Adipocyte (in vitro differentiated cells): Measurements from ENCODE around the gene HECW1.
"Not testable (repeated sequence)": the region's sequence is repeated elsewhere in the genome, so short reads cannot be mapped to it uniquely, and the experiment has no call there.

Experiments
- DNase-seq: peaks from one replicate; pipeline ENCODE4 v3.0.0-alpha.2; 2015; ENCODE audit warnings: low read depth
- H3K27me3 ChIP-seq: replicated peaks from 2 replicates; pipeline ENCODE4 v1.7.0; 2013; ENCODE audit warnings: mild to moderate bottlenecking, low read length, moderate library complexity; ENCODE audit not compliant: control insufficient read depth, insufficient read depth
- H3K36me3 ChIP-seq: 2 replicates; pipeline ENCODE4 v1.7.0; 2013; ENCODE audit warnings: low read length, mild to moderate bottlenecking, moderate library complexity; ENCODE audit not compliant: control insufficient read depth, insufficient read depth, severe bottlenecking
- H3K4me1 ChIP-seq: 2 replicates; pipeline ENCODE4 v1.7.0; 2013; ENCODE audit warnings: mild to moderate bottlenecking, low read length, moderate library complexity; ENCODE audit not compliant: control insufficient read depth, insufficient read depth
- H3K4me3 ChIP-seq: 2 replicates; pipeline ENCODE4 v1.7.0; 2013; ENCODE audit warnings: mild to moderate bottlenecking, low read length, moderate library complexity
- H3K9ac ChIP-seq: 2 replicates; pipeline ENCODE4 v1.7.0; 2013; ENCODE audit warnings: mild to moderate bottlenecking, low read length, moderate library complexity
- H3K9me3 ChIP-seq: 2 replicates; pipeline ENCODE4 v1.7.0; 2013; ENCODE audit warnings: mild to moderate bottlenecking, low read length, moderate library complexity; ENCODE audit not compliant: control insufficient read depth

Gene HECW1

GRCh38 chr7:43588477-43589132 lies 476.2 kb downstream of the HECW1 start:
- Histone ChIP-seq H3K36me3 (no peaks in the 10 kb centered on the region), H3K4me3 (no peak overlapping the region), H3K4me1 (peaks cover 44% of the 10 kb centered on the region), H3K9ac (no peak overlapping the region), H3K27me3 (no peaks in the 10 kb centered on the region), H3K9me3 (no peaks in the 10 kb centered on the region)
- DNase-seq, result no peak

GRCh38 chr7:43589133-43589478 lies 476.7 kb downstream of the HECW1 start:
- H3K36me3 ChIP-seq, result no peaks in the 10 kb centered on the region
- no peak overlapping the region for H3K9ac ChIP-seq
- H3K4me3 ChIP-seq, result no peak overlapping the region
- H3K9me3 ChIP-seq, result no peaks in the 10 kb centered on the region
- no peak for DNase-seq
- H3K27me3 ChIP-seq, result no peaks in the 10 kb centered on the region
- peaks cover 44% of the 10 kb centered on the region for H3K4me1 ChIP-seq

GRCh38 chr7:43589728-43590127 lies 477.3 kb downstream of the HECW1 start:
- no peaks in the 10 kb centered on the region for H3K27me3 ChIP-seq
- no peaks in the 10 kb centered on the region for H3K36me3 ChIP-seq
- no peak overlapping the region for H3K9ac ChIP-seq
- H3K4me3 ChIP-seq, result no peak overlapping the region
- DNase-seq, result no peak
- peaks cover 41% of the 10 kb centered on the region for H3K4me1 ChIP-seq
- H3K9me3 ChIP-seq, result no peaks in the 10 kb centered on the region

GRCh38 chr7:43590862-43591557 lies 478.6 kb downstream of the HECW1 start:
- Histone ChIP-seq H3K9me3 (no peaks in the 10 kb centered on the region), H3K4me3 (no peak overlapping the region)
- DNase-seq, result no peak

GRCh38 chr7:43591558-43592180 lies 479.2 kb downstream of the HECW1 start:
- peaks cover 8% of the 10 kb centered on the region for H3K36me3 ChIP-seq

More at GRCh38 chr7:43590862-43591557, 478.6 kb downstream of the HECW1 start:
- no peaks in the 10 kb centered on the region for H3K27me3 ChIP-seq
- no peak overlapping the region for H3K9ac ChIP-seq
- H3K4me1 ChIP-seq, result peaks cover 31% of the 10 kb centered on the region
- H3K36me3 ChIP-seq, result peaks cover 3% of the 10 kb centered on the region

GRCh38 chr7:43592326-43592725 lies 479.9 kb downstream of the HECW1 start:
- H3K9ac ChIP-seq, result no peak overlapping the region
- H3K36me3 ChIP-seq, result peaks cover 14% of the 10 kb centered on the region
- no peaks in the 10 kb centered on the region for H3K27me3 ChIP-seq
- peaks cover 21% of the 10 kb centered on the region for H3K4me1 ChIP-seq
- H3K4me3 ChIP-seq, result no peak overlapping the region
- no peaks in the 10 kb centered on the region for H3K9me3 ChIP-seq
- DNase-seq, result no peak

More at GRCh38 chr7:43591558-43592180, 479.2 kb downstream of the HECW1 start:
- H3K9ac ChIP-seq, result no peak overlapping the region
- peaks cover 27% of the 10 kb centered on the region for H3K4me1 ChIP-seq
- no peak overlapping the region for H3K4me3 ChIP-seq
- no peaks in the 10 kb centered on the region for H3K9me3 ChIP-seq
- H3K27me3 ChIP-seq, result no peaks in the 10 kb centered on the region
- DNase-seq, result peak; percentile 31

GRCh38 chr7:43593010-43593409 lies 480.6 kb downstream of the HECW1 start:
- no peak for DNase-seq
- H3K4me1 ChIP-seq, result peaks cover 18% of the 10 kb centered on the region
- no peak overlapping the region for H3K9ac ChIP-seq
- no peaks in the 10 kb centered on the region for H3K9me3 ChIP-seq
- H3K36me3 ChIP-seq, result peaks cover 21% of the 10 kb centered on the region
- H3K4me3 ChIP-seq, result no peak overlapping the region
- no peaks in the 10 kb centered on the region for H3K27me3 ChIP-seq

- H3K9me3 ChIP-seq, result no peaks in the 10 kb centered on the region
- DNase-seq, result no peak
- H3K27me3 ChIP-seq, result no peaks in the 10 kb centered on the region
- no peak overlapping the region for H3K9ac ChIP-seq
- H3K4me3 ChIP-seq, result no peak overlapping the region
- H3K36me3 ChIP-seq, result peaks cover 31% of the 10 kb centered on the region
- peaks cover 15% of the 10 kb centered on the region for H3K4me1 ChIP-seq
Observed at GRCh38 chr7:43594020-43594419, 481.6 kb downstream of the HECW1 start.

GRCh38 chr7:43596426-43596825 lies 484.0 kb downstream of the HECW1 start:
- not testable (repeated sequence) for DNase-seq, H3K9ac ChIP-seq, H3K27me3 ChIP-seq, H3K4me3 ChIP-seq, H3K9me3 ChIP-seq
- peaks cover 13% of the 10 kb centered on the region for H3K4me1 ChIP-seq
- peaks cover 50% of the 10 kb centered on the region for H3K36me3 ChIP-seq

- Histone ChIP-seq H3K36me3 (peaks cover 56% of the 10 kb centered on the region), H3K4me3 (no peak overlapping the region)
Observed at GRCh38 chr7:43600056-43600455, 487.6 kb downstream of the HECW1 start.

GRCh38 chr7:43602256-43602655 lies 489.8 kb downstream of the HECW1 start:
- peaks cover 42% of the 10 kb centered on the region for H3K36me3 ChIP-seq

More at GRCh38 chr7:43600056-43600455, 487.6 kb downstream of the HECW1 start:
- Histone ChIP-seq H3K27me3 (no peaks in the 10 kb centered on the region), H3K4me1 (peaks cover 11% of the 10 kb centered on the region), H3K9me3 (no peaks in the 10 kb centered on the region), H3K9ac (no peak overlapping the region)
- DNase-seq, result no peak

More at GRCh38 chr7:43602256-43602655, 489.8 kb downstream of the HECW1 start:
- no peak overlapping the region for H3K4me3 ChIP-seq
- no peaks in the 10 kb centered on the region for H3K27me3 ChIP-seq
- DNase-seq, result no peak
- no peaks in the 10 kb centered on the region for H3K9me3 ChIP-seq
- H3K9ac ChIP-seq, result no peak overlapping the region
- H3K4me1 ChIP-seq, result peaks cover 6% of the 10 kb centered on the region
